ENCODE results near the gene AMBP.
"Not testable (repeated sequence)": the region's sequence is repeated elsewhere in the genome, so short reads cannot be mapped to it uniquely, and the experiment has no call there.

The AMBP gene

DNA sequence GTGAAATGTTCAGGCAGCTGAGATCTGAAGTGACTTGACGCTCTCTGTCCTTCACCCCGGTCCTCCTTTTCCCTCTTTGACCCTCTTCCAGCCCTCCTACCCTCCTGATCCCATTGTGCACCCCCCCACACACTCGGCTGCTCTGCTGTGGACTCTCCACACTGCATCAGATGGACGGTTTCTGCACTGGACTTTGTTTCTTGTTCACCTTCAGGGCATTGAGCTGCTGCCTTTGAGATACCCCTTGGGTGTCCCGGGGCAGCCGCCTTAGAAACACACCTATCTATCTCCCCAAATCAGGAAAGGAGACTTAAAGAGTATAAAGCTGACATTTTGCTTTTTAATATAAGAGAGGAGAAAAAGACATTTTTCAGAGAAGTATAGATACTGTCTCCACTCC is 27.5 kb downstream of the AMBP start:
- DNase-seq (ENCODE audit: low read depth), result no peak

GRCh38 chr9:114050226-114050568 is 27.9 kb downstream of the AMBP start:
- no peak for DNase-seq (ENCODE audit: low read depth)

- DNase-seq (ENCODE audit: low read depth), result no peak
These were observed 28.5 kb downstream of the AMBP start for GRCh38 chr9:114049441-114050225.

- no peak for DNase-seq (ENCODE audit: low read depth)
These were observed 29.3 kb downstream of the AMBP start for GRCh38 chr9:114048533-114049415.

DNA sequence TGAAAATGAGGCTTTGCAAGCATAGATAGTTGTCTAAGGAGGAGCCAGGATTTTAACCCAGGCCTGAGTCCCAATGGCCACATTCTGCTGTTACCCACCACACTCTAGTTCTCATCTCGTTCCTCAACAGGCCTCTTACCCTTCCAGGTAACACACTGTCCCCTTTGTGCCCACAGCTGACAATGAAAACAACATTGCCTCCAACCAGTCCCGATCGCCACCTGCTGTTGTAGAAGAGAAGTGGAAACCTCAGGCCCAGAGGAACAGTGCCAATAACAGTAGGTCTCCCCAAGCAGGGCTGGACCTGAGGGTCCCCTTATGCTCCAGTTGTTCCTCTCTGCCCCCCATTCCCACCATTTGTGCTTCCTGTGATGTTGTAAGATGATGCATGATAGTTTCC is 30.4 kb downstream of the AMBP start:
- no peak for DNase-seq (ENCODE audit: low read depth)

DNA sequence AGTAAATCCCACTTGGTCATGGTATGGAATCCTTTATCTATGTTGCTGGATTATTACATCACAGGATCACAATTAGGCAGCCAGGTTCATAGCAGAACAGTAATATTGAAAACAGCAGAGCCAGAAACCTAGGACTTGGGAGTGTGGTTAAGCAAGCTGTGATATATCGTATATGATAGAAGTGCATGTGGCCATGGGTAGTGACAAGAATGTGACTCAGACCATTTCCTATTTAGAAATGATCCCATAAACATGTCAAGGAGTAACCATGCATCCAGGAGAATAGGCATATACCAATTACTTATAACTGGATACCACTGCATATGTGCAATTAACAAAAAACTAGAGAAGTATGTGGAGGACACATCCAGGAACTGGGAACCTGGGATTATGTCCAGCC is 31.2 kb downstream of the AMBP start:
- DNase-seq (ENCODE audit: low read depth), result no peak

DNA sequence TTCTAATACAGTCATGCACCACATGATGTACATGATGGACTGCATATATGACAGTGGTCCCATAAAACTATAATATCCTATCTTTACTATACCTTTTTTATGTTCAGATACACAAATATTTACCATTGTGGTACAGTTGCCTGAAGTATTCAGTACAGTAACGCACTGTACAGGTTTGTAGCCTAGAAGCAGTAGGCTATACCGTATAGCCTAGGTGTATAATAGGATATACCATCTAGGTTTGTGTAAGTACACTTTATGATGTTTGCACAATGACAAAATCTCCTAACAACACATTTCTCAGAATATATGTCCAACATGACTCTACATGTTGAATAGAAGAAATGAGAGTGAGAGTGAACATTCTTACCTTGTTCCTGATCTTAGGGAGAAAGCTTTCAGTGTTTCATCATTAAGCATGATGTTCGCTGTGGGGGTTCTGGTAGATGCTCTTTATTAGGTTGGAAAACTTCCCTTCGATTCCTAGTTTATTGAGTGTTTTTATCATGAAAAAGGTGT is 31.8 kb downstream of the AMBP start:
- DNase-seq (ENCODE audit: low read depth), result no peak

- not testable (repeated sequence) for DNase-seq (ENCODE audit: low read depth)
These were observed 34.4 kb downstream of the AMBP start for GRCh38 chr9:114043660-114044059.

GRCh38 chr9:114039484-114039883 is 38.6 kb downstream of the AMBP start:
- DNase-seq (ENCODE audit: low read depth), result no peak

DNA sequence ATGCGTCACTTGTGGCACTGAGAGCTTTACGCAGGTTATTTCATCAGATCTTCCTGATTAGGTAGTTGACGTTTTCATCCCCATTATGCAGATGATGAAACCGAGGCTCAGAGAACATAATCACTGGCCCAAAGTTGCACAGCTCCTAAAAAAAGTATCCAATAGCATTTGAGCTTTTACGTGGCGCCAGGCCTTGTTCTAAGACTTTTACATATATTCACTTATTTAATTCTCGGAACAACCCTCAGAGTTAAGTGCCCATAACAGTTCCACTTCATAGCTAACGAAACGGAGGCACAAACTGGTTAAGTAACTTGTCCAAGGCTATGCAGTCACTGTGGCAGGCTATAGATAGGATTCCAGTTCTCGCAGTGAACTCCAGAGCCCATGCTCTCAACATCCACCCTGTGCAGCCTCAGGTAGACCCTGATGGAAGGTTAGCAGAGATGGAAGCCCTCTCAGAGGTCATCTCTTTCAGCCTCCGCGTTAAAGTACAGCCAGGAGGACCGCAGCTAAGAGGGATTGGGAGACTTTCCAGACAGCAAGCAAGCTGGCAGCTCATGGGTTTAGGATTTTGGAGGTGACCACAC is 39.3 kb downstream of the AMBP start:
- DNase-seq (ENCODE audit: low read depth), result no peak

DNA sequence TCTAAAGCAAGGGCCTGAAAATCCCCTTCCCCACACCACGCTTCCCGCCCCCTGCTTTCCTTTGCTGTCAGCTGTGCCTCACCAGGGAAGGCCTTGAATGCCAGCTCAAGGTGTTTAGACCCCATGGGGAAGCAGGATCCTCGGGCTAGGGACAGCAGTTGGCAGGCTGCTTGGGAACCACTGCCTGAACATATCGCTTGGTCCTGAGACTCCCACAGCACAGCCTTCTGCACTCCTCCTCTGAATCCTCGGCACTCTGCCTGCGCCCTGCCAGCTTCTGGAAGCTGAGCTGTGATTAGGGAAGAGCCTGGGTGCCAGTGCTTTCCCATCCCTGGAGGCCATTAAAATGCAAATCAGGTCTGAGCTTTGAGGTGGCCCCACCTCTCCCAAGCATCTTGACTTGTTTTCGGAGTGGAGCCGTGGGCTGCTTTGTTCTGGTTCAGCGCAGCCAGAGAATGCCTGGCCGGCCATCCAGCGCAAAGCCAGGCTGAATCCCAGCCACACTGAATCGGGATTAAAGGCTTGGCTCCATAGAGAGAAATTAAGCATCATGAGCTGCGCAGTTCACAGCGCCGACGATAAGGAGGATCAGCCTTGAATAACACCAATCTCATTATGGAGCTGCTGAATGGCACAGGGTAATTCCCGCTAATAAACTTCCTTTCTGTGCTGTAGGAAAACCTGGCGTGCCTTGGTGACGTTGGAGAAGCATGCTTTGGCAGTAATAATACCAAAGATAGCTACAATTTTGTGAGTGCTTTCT is 40.0 kb downstream of the AMBP start:
- no peak for DNase-seq (ENCODE audit: low read depth)

DNA sequence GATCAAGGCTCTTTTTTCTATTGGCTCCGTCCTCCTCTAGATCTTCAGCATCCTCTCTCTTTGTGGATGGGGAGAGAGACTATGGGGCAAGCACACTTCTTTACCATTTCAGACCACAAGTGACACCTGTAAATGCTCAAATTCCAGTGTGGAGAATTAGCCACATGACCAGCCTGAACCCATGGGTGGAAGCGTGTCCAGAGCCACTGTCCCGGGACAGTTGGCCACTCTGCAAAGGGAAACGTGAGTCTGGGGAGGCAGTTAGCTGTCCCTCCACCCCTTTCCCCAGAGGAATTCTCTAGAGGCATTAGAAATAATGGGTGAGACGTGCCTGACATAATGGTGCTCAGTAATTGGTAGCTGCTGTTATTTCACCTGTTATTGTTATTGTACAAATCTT is 40.9 kb downstream of the AMBP start:
- no peak for DNase-seq (ENCODE audit: low read depth)

DNA sequence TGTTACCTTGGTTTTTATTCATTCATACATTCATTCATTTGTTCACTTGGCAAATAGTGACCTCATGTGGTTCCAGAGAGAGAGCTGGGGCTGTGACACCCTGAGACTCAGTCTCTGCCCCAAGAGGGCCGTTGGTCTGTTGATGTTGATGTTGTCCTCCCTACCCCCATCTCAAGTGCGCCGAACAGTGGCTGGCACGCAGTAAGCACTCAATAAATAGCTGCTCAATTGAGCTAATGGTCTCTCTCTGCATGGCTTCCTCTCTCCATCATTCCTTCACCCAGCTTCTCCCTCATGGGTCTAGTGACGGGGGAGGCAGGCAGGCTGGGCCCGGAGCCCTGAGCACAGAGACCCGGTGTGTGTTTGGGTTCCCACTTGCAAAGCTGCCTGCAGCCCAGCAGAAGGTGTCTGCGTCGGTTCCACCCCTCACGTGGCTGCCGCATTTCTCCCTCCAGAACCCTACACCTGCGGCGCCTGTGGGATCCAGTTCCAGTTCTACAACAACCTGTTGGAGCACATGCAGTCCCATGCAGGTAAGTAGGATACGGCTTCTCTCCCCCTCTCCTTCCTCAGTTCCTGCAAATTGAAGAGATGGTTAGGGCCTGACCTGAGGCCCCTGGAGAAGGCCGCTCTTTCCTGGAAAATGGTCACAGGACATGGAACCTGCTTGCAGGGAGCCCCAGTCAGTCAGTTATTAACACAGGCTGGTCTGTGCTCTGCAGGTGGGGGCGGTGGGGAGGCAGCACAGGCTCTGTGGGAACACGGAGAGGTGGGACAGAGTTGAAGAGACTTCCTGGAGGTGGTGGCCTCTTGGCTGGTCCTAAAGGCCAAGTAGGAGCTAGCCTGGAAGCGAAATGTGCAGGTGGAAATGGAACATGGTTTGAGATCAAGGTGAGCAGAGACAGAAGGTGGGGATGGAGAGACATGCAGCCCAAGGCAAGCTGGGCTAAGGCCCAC is 42.0 kb downstream of the AMBP start:
- DNase-seq (ENCODE audit: low read depth), result no peak

DNA sequence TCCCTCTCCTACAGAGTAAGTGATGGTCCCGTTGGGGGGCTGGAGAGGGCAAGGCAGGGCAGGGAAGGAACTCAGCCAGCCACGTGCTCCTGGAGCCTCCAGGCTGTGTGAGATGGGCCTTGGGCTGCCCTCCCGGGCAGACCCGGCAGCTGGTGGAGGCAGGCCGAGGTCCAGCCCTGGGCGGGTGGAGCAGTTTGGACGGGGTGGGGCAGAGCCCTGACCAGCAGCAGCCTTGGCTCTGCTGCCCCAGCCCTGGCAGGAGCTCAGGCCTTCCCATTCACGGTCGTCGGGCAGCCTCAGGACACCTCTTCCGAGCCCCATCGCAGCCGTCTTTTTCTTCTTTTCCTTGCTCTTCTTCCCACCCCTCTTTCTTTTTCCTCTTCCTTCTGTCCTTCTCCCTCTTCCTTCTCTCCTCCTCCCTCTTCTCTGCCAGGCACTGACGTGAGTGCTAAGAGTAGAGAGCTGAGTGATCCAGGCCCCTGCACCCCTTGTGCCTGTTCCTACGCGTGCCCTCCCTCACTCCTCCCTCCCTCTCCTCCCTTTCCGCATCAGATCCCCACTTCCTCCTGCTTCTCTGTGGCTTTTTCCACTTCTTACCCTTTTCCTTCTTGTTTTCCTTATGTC is 42.8 kb downstream of the AMBP start:
- no peak for DNase-seq (ENCODE audit: low read depth)

- no peak for DNase-seq (ENCODE audit: low read depth)
These were observed 43.4 kb downstream of the AMBP start for GRCh38 chr9:114034661-114035062.

DNA sequence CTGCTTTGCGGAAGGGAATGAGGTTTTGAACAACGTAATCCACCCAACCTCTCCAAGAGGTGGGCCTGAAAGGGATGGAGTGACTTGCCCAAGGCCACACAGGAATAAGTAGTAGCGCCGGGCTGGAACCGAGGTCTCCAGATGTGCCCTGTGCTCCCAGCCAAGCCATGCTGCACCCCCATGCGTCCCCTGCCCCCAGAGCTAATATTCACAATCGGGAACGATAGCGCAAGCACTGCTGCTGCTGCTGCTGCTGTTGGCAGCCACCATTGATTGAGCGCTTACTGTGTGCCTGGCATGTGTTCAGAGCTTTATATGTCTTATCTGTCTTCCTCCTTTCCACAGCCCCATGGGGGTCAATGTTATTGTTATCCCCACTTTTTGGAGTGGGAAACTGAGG is 43.9 kb downstream of the AMBP start:
- no peak for DNase-seq (ENCODE audit: low read depth)

DNA sequence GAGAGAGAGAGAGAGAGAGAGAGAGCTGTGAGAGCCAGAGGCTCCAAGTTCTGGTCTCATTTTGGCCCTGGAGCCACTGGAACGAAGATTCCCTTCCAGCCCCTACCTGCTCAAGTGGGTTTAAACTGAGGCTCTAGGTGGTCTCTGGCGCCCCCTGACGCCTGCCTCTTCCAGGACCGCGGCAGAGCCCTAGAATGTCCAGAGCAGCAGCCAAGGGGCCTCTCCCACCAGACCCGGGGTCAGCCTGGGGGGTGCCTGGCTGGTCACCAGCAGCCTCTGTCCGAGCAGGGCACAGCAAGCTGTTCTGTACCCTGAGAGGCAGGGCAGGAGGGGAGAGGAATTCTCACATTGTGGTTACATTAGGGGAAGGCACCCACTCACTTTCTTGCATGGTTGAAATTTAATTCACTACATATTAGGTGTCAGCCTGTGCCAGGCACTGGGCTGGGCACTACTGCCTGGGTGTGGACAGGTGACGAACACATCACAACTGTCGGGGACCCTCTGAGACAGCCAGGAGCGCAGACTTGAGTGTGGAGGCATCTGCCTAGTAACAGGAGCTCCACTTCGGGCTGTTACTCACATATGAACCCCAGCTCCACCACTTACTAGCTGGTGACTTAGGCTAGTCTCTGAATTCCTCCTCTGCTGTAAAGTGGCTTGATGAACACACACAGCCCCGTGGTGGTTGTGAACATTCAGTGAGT is 44.5 kb downstream of the AMBP start:
- no peak for DNase-seq (ENCODE audit: low read depth)

DNA sequence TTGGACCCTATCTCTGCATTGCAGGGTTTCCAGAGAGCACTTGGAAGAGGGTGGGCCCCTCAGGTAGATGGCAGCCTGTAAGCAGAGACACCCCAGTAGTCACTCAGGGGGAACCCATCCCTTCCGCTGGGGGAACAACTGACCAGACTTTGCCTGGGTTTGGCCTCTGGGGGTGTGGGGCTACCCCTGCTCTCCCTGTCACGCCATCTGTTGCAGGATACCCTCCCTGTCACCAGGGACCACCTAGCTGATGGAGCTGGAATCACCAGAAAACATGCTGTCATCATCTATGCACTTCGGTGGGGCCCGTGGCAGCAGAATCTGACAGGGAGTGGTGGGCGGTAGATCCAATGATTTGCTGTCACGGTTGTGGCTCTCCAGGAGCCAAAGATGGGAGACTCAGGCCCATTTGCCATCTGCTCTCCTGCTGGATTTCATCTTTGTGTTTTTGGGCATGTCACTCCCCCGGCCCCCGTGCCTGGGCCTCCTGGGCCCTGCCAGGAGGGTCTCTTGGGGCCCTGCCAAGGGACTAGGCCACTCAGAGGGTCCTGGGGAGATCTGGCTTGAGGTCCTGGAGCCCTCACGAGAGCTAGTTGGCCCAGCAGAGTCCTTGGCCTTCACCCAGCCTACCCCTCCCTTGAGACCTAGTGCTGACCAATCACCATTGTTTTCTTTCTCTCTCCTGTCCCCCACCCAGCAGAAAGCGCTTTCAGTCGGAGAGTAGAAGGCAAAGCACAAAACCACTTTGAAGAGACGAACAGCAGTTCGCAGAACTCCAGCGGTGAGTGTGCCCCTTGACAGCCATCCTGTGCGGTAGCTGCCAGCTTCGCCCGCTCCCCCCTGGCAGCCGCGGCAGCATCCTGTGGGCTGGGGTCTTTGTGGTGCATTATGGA is 45.9 kb downstream of the AMBP start:
- no peak for DNase-seq (ENCODE audit: low read depth)

Measured in HS-27A (cell line).